ENCODE results near the gene CHRM4. TPM values are rescaled to one million over a fixed set of nuclear protein-coding genes. Genes with fewer than 3 reads are reported as not detected.

Gene CHRM4
- total RNA-seq, 1 donor from 2014 or later: not detected

GRCh38 chr11:46389450-46390330, 1.9 kb downstream of the CHRM4 start:
- Histone ChIP-seq H3K36me3 (ENCODE audit: control insufficient read depth in 3 of 3, insufficient read depth in 3 of 3, low read length in 3 of 3) (no peaks in the 10 kb centered on the region), H3K27ac (ENCODE audit: low read depth, low read length) (no peak overlapping the region), H3K9ac (ENCODE audit: low read depth in 1 of 3, low read length in 3 of 3) (no peak overlapping the region), H3K9me3 (ENCODE audit: control insufficient read depth in 3 of 3, low read length in 3 of 3) (no peaks in the 10 kb centered on the region), H3K4me1 (ENCODE audit: control insufficient read depth in 3 of 3, insufficient read depth in 3 of 3, low read length in 3 of 3) (peaks cover 14 to 25% (median 20%) of the 10 kb centered on the region in 3 donors), H3K27me3 (ENCODE audit: control insufficient read depth in 3 of 3, insufficient read depth in 3 of 3, low read length in 3 of 3) (peaks cover 42 to 55% (median 46%) of the 10 kb centered on the region in 3 donors), H3K4me3 (ENCODE audit: low read length in 3 of 3) (peak overlapping the region; percentile 56 to 68 (median 65))

DNA sequence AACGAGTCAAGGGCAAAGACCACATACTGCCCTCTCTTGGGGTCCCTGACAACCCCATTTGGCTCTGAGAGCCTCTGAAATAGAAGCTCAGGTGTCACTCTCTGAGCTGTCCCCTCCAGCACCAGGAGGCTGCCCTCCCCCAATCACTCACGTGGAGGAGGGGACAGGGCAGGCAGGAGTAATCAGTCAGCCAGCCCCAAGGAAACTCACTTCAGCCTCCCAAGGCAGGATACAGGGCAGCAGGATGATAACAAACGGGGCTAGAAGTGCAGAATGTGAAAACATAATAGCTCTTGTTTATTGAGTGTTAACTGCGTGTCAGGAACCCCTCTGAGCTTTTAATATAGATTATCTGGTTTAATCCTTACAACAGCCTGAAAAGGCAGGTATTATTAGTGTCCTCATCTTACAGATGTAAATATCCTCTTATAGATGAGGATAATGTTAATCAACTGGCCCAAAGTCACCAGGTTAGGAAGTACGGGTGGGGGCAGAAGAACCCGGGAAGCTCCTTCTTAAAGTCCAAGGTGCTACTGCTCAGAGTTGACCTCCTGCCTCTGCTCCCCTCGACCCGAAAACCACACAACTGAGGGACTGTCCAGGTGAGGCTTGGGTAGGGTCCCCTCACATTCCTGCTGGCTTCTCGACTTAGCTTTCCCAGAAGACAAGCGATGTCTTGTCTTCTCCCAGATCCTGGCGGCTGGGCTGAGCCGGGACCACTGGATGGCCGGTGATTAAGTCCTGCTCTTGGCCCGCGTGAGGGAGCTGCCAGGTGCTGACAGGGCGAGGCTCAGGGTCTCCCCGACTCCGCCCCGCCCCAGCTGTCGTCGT, 2.7 kb downstream of the CHRM4 start:
- Histone ChIP-seq H3K9ac (ENCODE audit: low read depth in 1 of 3, low read length in 3 of 3) (no peak overlapping the region), H3K4me3 (ENCODE audit: low read length in 3 of 3) (no peak overlapping the region), H3K27ac (ENCODE audit: low read depth, low read length) (no peak overlapping the region), H3K4me1 (ENCODE audit: control insufficient read depth in 3 of 3, insufficient read depth in 3 of 3, low read length in 3 of 3) (peaks cover 14 to 25% (median 20%) of the 10 kb centered on the region in 3 donors), H3K36me3 (ENCODE audit: control insufficient read depth in 3 of 3, insufficient read depth in 3 of 3, low read length in 3 of 3) (no peaks in the 10 kb centered on the region), H3K9me3 (ENCODE audit: control insufficient read depth in 3 of 3, low read length in 3 of 3) (no peaks in the 10 kb centered on the region), H3K27me3 (ENCODE audit: control insufficient read depth in 3 of 3, insufficient read depth in 3 of 3, low read length in 3 of 3) (peaks cover 42 to 56% (median 50%) of the 10 kb centered on the region in 3 donors)

- Histone ChIP-seq H3K9me3 (ENCODE audit: control insufficient read depth in 3 of 3, low read length in 3 of 3) (no peaks in the 10 kb centered on the region), H3K4me3 (ENCODE audit: low read length in 3 of 3) (no peak overlapping the region), H3K36me3 (ENCODE audit: control insufficient read depth in 3 of 3, insufficient read depth in 3 of 3, low read length in 3 of 3) (no peaks in the 10 kb centered on the region), H3K27me3 (ENCODE audit: control insufficient read depth in 3 of 3, insufficient read depth in 3 of 3, low read length in 3 of 3) (peaks cover 42 to 60% (median 51%) of the 10 kb centered on the region in 3 donors), H3K4me1 (ENCODE audit: control insufficient read depth in 3 of 3, insufficient read depth in 3 of 3, low read length in 3 of 3) (peaks cover 14 to 25% (median 20%) of the 10 kb centered on the region in 3 donors), H3K9ac (ENCODE audit: low read depth in 1 of 3, low read length in 3 of 3) (no peak overlapping the region), H3K27ac (ENCODE audit: low read depth, low read length) (no peak overlapping the region)
These were observed 3.5 kb downstream of the CHRM4 start for GRCh38 chr11:46387919-46388618.

- peaks cover 17 to 26% (median 17%) of the 10 kb centered on the region in 3 donors for H3K4me1 ChIP-seq (ENCODE audit: control insufficient read depth in 3 of 3, insufficient read depth in 3 of 3, low read length in 3 of 3)
- H3K9ac ChIP-seq (ENCODE audit: low read depth in 1 of 3, low read length in 3 of 3): no peak overlapping the region
- H3K36me3 ChIP-seq (ENCODE audit: control insufficient read depth in 3 of 3, insufficient read depth in 3 of 3, low read length in 3 of 3): no peaks in the 10 kb centered on the region
- H3K27ac ChIP-seq (ENCODE audit: low read depth, low read length): no peak overlapping the region
- H3K4me3 ChIP-seq (ENCODE audit: low read length in 3 of 3): no peak overlapping the region
- H3K9me3 ChIP-seq (ENCODE audit: control insufficient read depth in 3 of 3, low read length in 3 of 3): no peaks in the 10 kb centered on the region
- peaks cover 45 to 67% (median 57%) of the 10 kb centered on the region in 3 donors for H3K27me3 ChIP-seq (ENCODE audit: control insufficient read depth in 3 of 3, insufficient read depth in 3 of 3, low read length in 3 of 3)
These were observed 4.1 kb downstream of the CHRM4 start for GRCh38 chr11:46387456-46387855.

DNA sequence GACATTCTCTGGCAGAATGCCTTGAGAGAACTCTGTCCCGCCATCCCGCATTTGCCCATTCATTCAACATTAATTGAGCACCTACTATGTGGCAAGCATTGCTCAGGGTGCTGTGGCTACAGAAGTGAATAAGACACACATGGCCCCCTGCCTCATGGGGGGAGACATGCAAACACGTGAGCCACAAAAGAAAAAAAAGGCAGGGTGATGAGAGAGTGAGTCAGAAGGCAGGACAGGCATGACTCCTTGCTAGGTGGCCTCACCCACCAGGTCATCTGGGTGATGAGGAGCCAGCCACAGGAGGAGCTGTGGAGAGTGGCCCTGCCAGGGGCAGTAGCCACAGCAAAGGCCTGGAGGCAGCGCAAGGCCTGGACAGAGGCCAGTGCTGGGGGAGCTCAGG, 4.9 kb downstream of the CHRM4 start:
- no peaks in the 10 kb centered on the region for H3K36me3 ChIP-seq (ENCODE audit: control insufficient read depth in 3 of 3, insufficient read depth in 3 of 3, low read length in 3 of 3)
- H3K27ac ChIP-seq (ENCODE audit: low read depth, low read length): no peak overlapping the region
- H3K9ac ChIP-seq (ENCODE audit: low read depth in 1 of 3, low read length in 3 of 3): no peak overlapping the region
- H3K4me3 ChIP-seq (ENCODE audit: low read length in 3 of 3): no peak overlapping the region
- H3K27me3 ChIP-seq (ENCODE audit: control insufficient read depth in 3 of 3, insufficient read depth in 3 of 3, low read length in 3 of 3): peaks cover 46 to 74% (median 64%) of the 10 kb centered on the region in 3 donors
- peaks cover 24 to 30% (median 25%) of the 10 kb centered on the region in 3 donors for H3K4me1 ChIP-seq (ENCODE audit: control insufficient read depth in 3 of 3, insufficient read depth in 3 of 3, low read length in 3 of 3)
- no peaks in the 10 kb centered on the region for H3K9me3 ChIP-seq (ENCODE audit: control insufficient read depth in 3 of 3, low read length in 3 of 3)

DNA sequence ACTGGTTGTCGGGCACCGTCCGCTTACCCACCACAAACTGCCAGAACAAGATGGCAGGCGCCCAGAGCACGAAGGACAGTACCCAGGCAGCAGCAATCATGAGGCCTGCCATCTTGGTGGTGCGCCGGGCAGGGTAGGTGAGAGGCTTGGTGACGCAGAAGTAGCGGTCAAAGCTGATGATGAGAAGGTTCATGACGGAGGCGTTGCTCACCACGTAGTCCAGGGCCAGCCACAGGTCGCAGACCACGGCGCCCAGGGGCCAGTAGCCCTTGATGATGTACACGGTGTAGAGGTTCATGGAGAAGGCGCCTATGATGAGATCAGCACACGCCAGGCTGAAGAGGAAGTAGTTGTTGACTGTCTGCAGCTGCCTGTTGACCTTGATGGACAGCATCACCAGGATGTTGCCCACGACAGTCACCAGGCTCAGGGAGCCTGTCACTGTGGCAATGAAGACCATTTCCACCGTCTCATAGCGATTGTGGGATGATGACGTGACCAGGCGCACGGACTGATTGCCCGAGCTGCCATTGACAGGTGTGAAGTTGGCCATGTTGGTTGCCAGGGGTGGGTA, 5.5 kb downstream of the CHRM4 start:
- no peak overlapping the region for H3K9ac ChIP-seq (ENCODE audit: low read depth in 1 of 3, low read length in 3 of 3)
- H3K36me3 ChIP-seq (ENCODE audit: control insufficient read depth in 3 of 3, insufficient read depth in 3 of 3, low read length in 3 of 3): no peaks in the 10 kb centered on the region
- no peak overlapping the region for H3K27ac ChIP-seq (ENCODE audit: low read depth, low read length)
- peaks cover 24 to 30% (median 25%) of the 10 kb centered on the region in 3 donors for H3K4me1 ChIP-seq (ENCODE audit: control insufficient read depth in 3 of 3, insufficient read depth in 3 of 3, low read length in 3 of 3)
- H3K27me3 ChIP-seq (ENCODE audit: control insufficient read depth in 3 of 3, insufficient read depth in 3 of 3, low read length in 3 of 3): peaks cover 45 to 74% (median 64%) of the 10 kb centered on the region in 3 donors
- no peaks in the 10 kb centered on the region for H3K9me3 ChIP-seq (ENCODE audit: control insufficient read depth in 3 of 3, low read length in 3 of 3)
- no peak overlapping the region for H3K4me3 ChIP-seq (ENCODE audit: low read length in 3 of 3)

DNA sequence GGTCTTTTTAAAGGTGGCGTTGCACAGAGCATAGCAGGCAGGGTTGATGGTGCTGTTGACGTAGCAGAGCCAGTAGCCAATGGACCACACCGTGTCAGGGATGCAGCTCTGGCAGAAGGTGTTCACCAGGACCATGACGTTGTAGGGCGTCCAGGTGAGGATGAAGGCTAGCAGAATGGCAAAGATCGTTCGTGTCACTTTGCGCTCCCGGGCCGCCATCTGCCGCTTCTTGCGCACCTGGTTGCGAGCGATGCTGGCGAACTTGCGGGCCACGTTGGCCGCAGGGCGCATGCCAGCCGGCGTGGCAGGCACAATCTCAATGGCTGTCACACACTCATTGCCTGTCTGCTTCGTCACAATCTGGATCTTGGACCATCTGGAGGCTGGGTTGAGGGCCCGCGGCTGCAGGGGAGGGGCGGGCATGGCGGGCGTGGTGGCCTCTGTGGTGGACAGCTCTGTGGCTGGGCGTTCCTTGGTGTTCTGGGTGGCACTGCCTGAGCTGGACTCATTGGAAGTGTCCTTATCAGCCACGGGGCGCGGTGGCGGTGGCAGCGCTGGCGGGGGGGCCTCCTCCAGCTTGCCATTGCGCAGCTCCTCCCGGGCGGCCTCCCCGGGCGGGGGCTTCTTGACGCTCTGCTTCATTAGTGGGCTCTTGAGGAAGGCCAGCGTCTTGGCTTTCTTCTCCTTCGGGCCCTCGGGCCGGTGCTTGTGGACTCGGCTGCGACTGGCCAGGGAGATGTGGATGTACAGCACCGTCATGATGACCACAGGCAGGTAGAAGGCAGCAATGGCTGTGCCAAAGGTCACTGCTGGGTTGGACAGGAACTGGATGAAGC, 6.2 kb downstream of the CHRM4 start:
- peaks cover 40 to 69% (median 63%) of the 10 kb centered on the region in 3 donors for H3K27me3 ChIP-seq (ENCODE audit: control insufficient read depth in 3 of 3, insufficient read depth in 3 of 3, low read length in 3 of 3)
- no peak overlapping the region for H3K9ac ChIP-seq (ENCODE audit: low read depth in 1 of 3, low read length in 3 of 3)
- no peaks in the 10 kb centered on the region for H3K9me3 ChIP-seq (ENCODE audit: control insufficient read depth in 3 of 3, low read length in 3 of 3)
- H3K36me3 ChIP-seq (ENCODE audit: control insufficient read depth in 3 of 3, insufficient read depth in 3 of 3, low read length in 3 of 3): no peaks in the 10 kb centered on the region
- no peak overlapping the region for H3K27ac ChIP-seq (ENCODE audit: low read depth, low read length)
- H3K4me1 ChIP-seq (ENCODE audit: control insufficient read depth in 3 of 3, insufficient read depth in 3 of 3, low read length in 3 of 3): peaks cover 27 to 29% (median 28%) of the 10 kb centered on the region in 3 donors
- no peak overlapping the region for H3K4me3 ChIP-seq (ENCODE audit: low read length in 3 of 3)

GRCh38 chr11:46383974-46384701, 7.4 kb downstream of the CHRM4 start:
- peaks cover 15 to 20% (median 16%) of the 10 kb centered on the region in 3 donors for H3K4me1 ChIP-seq (ENCODE audit: control insufficient read depth in 3 of 3, insufficient read depth in 3 of 3, low read length in 3 of 3)
- no peak overlapping the region for H3K4me3 ChIP-seq (ENCODE audit: low read length in 3 of 3)
- peak overlapping the region in 1 of 3 donors; percentile 16 for H3K9ac ChIP-seq (ENCODE audit: low read depth in 1 of 3, low read length in 3 of 3)
- H3K27ac ChIP-seq (ENCODE audit: low read depth, low read length): no peak overlapping the region
- peaks cover 27 to 57% (median 52%) of the 10 kb centered on the region in 3 donors for H3K27me3 ChIP-seq (ENCODE audit: control insufficient read depth in 3 of 3, insufficient read depth in 3 of 3, low read length in 3 of 3)
- no peaks in the 10 kb centered on the region for H3K9me3 ChIP-seq (ENCODE audit: control insufficient read depth in 3 of 3, low read length in 3 of 3)
- H3K36me3 ChIP-seq (ENCODE audit: control insufficient read depth in 3 of 3, insufficient read depth in 3 of 3, low read length in 3 of 3): no peaks in the 10 kb centered on the region
